KOPT-K1 (cell line): ENCODE results near the gene LONRF2.
A peak's percentile ranks its signal among the peaks of the same experiment; 100 is the strongest.

Source experiments
- H3K27ac ChIP-seq: fragments of 200-600 bp; sonication (generic); 2 replicates; pipeline ENCODE4 v1.5.1; 2016; ENCODE audit warnings: antibody characterized with exemption, mild to moderate bottlenecking, low read depth, low read length; ENCODE audit not compliant: poor library complexity, severe bottlenecking
- H3K36me3 ChIP-seq: fragments of 200-600 bp; sonication (generic); 2 replicates; pipeline ENCODE4 v1.5.1; 2017; ENCODE audit warnings: antibody characterized with exemption, mild to moderate bottlenecking, low read length, moderate library complexity; ENCODE audit not compliant: insufficient read depth
- H3K9me3 ChIP-seq: fragments of 200-600 bp; sonication (generic); 2 replicates; pipeline ENCODE4 v1.5.1; 2017; ENCODE audit warnings: antibody characterized with exemption, low read length, mild to moderate bottlenecking; ENCODE audit not compliant: insufficient read depth, poor library complexity, severe bottlenecking

Gene LONRF2

GRCh38 chr2:100243631-100244030, 78.7 kb downstream of the LONRF2 start:
- no peak overlapping the region for H3K27ac ChIP-seq

DNA sequence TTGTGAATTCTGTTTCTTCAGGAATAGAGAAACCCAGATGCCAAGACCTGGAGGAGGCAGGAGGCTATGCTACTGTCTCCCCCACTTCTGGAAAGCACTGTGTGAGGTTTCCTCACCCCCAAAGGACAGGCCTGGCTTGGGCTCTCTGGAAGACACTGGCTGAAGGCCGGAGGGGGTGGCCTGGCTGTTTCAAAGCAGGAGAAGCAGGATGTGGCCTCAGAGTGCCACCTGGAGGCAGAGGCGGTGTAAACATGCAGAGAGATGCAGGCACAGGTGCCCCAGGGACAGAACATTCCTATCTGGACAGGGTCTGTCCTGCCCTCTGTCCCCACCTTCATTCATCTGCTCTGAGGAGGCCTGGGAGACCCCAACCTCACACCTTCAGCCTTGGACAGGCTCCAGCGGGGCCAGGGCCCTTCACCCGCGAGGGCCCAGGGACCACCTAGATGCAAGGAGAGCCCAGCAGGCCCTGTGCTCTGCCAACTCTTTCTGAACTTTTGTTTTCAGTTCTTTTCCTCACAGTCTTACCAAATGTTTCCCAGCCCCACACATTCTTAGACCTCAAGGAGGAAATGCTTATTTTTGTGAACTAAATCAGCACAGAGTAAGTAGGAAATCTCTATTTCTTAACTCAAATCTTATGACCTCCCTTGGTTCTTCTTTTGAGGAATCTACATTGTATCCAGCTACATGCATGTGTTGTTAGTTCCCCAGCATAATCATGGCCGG, 79.2 kb downstream of the LONRF2 start:
- H3K36me3 ChIP-seq, result no peaks in the 10 kb centered on the region
- no peaks in the 10 kb centered on the region for H3K9me3 ChIP-seq
- peak overlapping the region; percentile 6 for H3K27ac ChIP-seq

More at GRCh38 chr2:100243631-100244030, 78.7 kb downstream of the LONRF2 start:
- no peaks in the 10 kb centered on the region for H3K36me3 ChIP-seq
- H3K9me3 ChIP-seq, result no peaks in the 10 kb centered on the region

- H3K36me3 ChIP-seq, result no peaks in the 10 kb centered on the region
- no peaks in the 10 kb centered on the region for H3K9me3 ChIP-seq
- H3K27ac ChIP-seq, result peak overlapping the region; percentile 6
Observed at GRCh38 chr2:100242476-100242875, 79.8 kb downstream of the LONRF2 start.

DNA sequence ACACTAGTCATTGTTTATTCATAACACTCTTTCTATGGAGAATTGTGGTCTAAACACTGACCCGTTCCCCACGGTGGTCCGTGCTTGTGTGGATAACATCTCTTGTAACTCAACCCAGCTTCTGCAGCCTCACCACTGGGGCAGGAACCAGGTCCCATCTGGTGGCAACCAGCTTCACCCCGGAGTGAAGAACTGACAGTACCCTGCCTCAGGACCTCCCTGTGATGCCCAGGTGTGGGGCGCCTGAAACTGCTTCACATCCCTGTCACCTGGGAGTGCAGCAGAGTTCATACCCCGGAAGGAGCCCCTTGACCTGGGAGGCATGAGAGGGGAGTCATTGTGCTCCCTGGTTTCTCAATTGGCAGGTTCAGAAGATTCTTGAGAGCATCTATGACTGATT, 81.1 kb downstream of the LONRF2 start:
- Histone ChIP-seq H3K9me3 (no peaks in the 10 kb centered on the region), H3K36me3 (no peaks in the 10 kb centered on the region), H3K27ac (no peak overlapping the region)

GRCh38 chr2:100240386-100240785, 81.9 kb downstream of the LONRF2 start:
- Histone ChIP-seq H3K27ac (no peak overlapping the region), H3K9me3 (no peaks in the 10 kb centered on the region), H3K36me3 (no peaks in the 10 kb centered on the region)

- Histone ChIP-seq H3K27ac (no peak overlapping the region), H3K36me3 (no peaks in the 10 kb centered on the region), H3K9me3 (no peaks in the 10 kb centered on the region)
Observed at GRCh38 chr2:100239486-100240210, 82.7 kb downstream of the LONRF2 start.

DNA sequence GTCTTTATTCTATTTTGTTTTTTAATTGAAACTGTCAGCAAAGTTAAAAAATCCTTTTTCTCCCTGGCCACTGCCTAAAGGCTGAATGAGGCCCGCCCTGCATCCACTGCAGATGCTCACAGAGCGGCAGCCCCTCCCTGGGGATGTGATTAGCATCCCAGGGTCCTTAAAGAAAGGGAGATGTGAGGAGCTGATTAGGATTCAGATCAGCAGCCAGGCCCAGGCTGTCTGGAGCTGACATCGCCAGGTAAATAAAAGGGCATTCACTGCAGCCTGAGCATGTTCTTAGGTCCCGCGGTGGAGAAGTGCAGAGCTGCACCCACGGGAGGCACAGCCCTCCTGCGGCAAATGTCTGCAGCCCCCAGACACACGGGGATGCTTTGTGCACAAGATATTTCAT, 83.8 kb downstream of the LONRF2 start:
- H3K27ac ChIP-seq, result no peak overlapping the region
- no peaks in the 10 kb centered on the region for H3K36me3 ChIP-seq
- H3K9me3 ChIP-seq, result no peaks in the 10 kb centered on the region

- Histone ChIP-seq H3K36me3 (no peaks in the 10 kb centered on the region), H3K9me3 (no peaks in the 10 kb centered on the region), H3K27ac (peak overlapping the region; percentile 81)
Observed at GRCh38 chr2:100237770-100238169, 84.5 kb downstream of the LONRF2 start.

DNA sequence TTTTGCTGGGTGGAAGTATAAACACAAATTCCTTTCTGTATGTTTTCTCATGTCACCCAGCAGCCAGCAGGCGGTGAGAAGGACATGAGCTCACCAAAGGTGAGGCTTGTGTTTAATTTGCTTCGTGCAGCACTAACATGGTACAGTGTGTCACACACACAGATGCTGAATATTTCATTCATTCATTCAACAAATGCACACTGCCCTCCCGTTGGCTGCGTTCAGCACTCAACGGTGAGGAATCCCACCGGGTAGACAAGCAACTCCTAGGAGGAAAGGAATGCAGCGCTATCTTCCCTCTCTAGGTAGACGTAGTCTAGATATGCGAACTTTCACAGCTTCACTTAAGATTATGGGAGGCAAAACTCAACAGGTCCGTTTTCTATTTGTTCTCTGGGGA, 85.1 kb downstream of the LONRF2 start:
- Histone ChIP-seq H3K27ac (peak overlapping the region; percentile 81), H3K9me3 (no peaks in the 10 kb centered on the region), H3K36me3 (no peaks in the 10 kb centered on the region)

DNA sequence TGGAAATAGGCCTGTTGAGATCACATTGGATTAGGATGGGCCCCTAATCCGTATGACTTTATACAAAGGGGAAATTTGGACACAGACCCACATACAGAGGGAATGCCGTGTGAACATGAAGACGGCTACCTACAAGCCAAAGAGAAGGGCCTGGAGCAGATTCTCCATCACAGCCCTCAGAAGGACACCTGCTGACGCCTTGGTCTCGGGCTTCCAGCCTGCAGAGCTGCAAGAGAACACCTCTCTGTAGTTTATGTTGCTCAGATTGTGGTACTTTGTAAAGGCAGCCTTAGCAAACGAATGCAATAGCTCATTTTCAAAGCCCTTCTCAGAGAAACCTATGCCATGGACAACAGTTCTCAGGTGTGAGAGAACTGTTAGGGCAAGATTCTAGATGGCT, 86.1 kb downstream of the LONRF2 start:
- Histone ChIP-seq H3K27ac (peak overlapping the region; percentile 81), H3K36me3 (no peaks in the 10 kb centered on the region), H3K9me3 (no peaks in the 10 kb centered on the region)

GRCh38 chr2:100235581-100235980, 86.7 kb downstream of the LONRF2 start:
- Histone ChIP-seq H3K27ac (peak overlapping the region; percentile 81), H3K9me3 (no peaks in the 10 kb centered on the region), H3K36me3 (no peaks in the 10 kb centered on the region)

DNA sequence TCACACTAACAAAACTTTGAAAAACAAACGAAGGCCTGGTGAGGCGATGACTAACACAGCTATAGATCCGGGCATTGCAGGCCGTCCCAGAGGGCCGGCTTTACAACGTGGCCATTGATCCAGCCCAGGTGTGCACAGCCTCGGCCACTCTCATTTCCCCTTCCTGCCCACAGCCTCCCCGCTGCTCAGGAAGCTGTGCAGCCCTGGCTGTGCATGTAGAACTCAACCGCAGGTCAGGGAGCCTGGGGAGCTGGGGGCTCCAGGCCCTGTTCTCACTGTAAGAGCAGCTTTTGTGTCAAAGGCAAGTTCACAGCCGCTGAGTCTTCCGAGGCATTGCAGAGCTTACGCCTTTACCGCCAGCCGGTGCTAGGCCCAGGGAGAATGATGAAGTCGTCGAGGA, 87.2 kb downstream of the LONRF2 start:
- Histone ChIP-seq H3K36me3 (no peaks in the 10 kb centered on the region), H3K9me3 (no peaks in the 10 kb centered on the region), H3K27ac (peak overlapping the region; percentile 81)

- peak overlapping the region; percentile 81 for H3K27ac ChIP-seq
- no peaks in the 10 kb centered on the region for H3K36me3 ChIP-seq
- no peaks in the 10 kb centered on the region for H3K9me3 ChIP-seq
Observed at GRCh38 chr2:100234141-100234540, 88.2 kb downstream of the LONRF2 start.

DNA sequence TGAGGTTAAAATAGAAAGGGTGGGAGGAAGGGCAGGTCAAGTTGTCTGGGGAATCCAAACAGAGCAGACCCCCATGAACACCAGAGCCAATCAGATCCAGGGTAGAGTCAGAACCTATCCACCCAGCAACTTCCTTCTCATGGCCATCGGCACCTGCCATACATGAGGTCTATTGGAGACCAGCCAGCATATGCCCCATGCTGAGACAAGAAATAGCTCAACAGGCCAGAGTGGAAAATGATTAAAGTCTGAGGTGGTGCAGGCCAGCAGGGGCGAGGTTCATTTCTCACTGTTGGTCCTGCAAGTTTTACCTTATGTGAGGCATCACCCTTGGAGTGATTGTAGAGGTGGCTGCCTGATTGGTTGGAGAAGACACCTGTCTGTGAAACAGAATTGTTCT, 89.2 kb downstream of the LONRF2 start:
- H3K9me3 ChIP-seq, result no peaks in the 10 kb centered on the region
- H3K27ac ChIP-seq, result no peak overlapping the region
- H3K36me3 ChIP-seq, result no peaks in the 10 kb centered on the region

DNA sequence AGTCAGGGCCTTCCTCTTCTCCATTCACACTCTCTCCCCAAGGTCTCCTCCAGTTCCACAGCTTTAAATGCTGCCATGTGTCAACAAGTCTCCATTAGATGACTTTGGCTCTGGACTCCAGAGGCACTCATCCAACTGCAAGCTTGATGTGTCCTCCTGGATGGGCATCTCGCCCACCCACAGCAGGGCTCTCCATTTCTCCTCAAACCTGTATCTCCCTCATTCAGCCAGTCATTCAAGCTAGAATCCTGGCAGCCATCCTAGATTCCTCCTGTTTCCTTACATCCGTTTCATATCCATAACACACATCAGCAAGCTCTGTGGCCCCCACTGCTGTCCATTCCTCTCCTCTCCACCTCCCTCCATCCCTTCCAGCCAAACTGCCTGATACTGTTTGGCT, 91.5 kb downstream of the LONRF2 start:
- H3K36me3 ChIP-seq, result no peaks in the 10 kb centered on the region
- no peaks in the 10 kb centered on the region for H3K9me3 ChIP-seq
- no peak overlapping the region for H3K27ac ChIP-seq

DNA sequence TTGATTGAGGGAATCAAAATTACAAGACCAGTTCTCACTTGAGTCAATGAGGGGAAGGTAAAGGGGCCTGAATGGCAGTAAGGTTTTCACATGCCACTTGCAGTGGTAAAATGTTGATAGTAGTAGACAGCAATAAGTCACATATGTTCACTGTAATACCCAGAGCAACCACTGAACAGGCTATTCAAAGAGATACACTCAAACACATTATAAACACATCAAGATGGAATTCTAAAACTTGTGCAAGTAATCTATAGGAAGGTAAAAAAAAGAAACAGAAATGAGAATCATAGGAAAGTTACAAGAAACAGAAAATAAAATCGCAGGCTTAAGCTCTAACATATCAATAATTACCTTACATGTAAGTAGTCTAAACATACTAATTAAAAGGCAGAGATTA, 93.3 kb downstream of the LONRF2 start:
- H3K36me3 ChIP-seq, result no peaks in the 10 kb centered on the region
- H3K9me3 ChIP-seq, result no peaks in the 10 kb centered on the region
- H3K27ac ChIP-seq, result no peak overlapping the region
